ENCODE data around the gene ADAP2.

DNA sequence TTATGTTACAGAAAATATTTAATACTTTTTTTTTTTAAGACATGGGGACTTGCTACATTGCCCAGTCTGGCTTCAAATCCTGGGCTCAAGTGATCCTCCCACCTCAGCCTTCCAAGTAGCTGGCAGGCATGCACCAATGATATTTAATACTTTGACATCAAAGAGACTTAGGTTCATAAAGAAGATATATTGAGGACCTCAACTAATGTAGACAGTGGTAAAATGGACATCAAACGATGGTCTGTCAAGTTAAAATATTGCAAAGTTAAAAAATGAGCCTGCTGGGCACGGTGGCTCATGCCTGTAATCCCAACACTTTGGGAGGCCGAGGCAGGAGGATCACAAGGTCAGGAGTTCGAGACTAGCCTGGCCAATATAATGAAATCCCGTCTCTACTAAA, 24.4 kb upstream of the ADAP2 start:
- TF ChIP-seq, protein P1, sequence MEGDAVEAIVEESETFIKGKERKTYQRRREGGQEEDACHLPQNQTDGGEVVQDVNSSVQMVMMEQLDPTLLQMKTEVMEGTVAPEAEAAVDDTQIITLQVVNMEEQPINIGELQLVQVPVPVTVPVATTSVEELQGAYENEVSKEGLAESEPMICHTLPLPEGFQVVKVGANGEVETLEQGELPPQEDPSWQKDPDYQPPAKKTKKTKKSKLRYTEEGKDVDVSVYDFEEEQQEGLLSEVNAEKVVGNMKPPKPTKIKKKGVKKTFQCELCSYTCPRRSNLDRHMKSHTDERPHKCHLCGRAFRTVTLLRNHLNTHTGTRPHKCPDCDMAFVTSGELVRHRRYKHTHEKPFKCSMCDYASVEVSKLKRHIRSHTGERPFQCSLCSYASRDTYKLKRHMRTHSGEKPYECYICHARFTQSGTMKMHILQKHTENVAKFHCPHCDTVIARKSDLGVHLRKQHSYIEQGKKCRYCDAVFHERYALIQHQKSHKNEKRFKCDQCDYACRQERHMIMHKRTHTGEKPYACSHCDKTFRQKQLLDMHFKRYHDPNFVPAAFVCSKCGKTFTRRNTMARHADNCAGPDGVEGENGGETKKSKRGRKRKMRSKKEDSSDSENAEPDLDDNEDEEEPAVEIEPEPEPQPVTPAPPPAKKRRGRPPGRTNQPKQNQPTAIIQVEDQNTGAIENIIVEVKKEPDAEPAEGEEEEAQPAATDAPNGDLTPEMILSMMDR (conservative IDR thresholded peaks at IDR 0.05) = no peak
- no peak for TF ChIP-seq EZH2 (IDR thresholded peaks at IDR 0.05; ENCODE audit: low read depth)

All from PC-9 (cell line).